ENCODE results near the gene TUT1.

TUT1 gene

DNA sequence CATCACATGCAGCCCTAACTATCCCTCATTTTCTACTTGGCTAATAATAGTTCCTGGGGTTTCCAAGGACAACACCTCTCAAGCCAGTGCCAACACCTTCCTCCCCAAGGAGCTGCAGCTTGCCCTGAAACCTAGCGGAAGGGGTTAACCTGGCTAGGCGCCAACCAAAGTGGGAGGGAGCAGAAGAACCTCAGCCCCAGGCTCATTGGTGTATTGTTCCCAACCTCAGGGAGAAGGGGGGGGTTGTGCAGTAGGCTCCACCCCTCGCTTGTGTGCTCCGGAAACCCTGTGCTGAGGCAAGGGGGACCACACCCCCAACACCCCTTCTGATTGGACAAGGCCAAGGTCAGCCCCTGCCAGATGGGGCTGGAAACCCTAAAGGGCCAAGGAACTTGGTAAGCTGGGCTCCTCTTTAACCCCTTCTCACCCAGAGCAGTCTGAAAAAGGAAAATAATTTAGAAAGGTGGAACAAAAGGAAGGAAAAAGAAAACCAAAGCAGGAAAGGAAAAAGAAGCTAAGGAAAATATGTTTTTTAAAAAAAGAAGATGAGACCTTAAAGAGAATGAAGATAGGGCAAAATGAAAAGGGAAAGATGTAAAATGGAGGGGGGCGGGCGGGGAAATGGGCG lies 7.9 kb upstream of the TUT1 start:
- Histone ChIP-seq H3K27ac (ENCODE audit: low read depth, low read length) (peak overlapping the region; percentile 84), H3K36me3 (ENCODE audit: low read length) (peaks cover 18% of the 10 kb centered on the region; the same call in 1 of the 2 replicates), H3K4me3 (ENCODE audit: insufficient read depth, low read length, poor library complexity, severe bottlenecking) (peak overlapping the region; percentile 20), H2AFZ (ENCODE audit: low read depth, low read length, severe bottlenecking) (no peak overlapping the region), H3F3A (ENCODE audit: insufficient read depth) (peaks cover 34% of the 10 kb centered on the region), H3K4me2 (ENCODE audit: low read depth, low read length, poor library complexity, severe bottlenecking) (peak overlapping the region; percentile 90), H4K20me1 (ENCODE audit: low read depth, low read length) (no peaks in the 10 kb centered on the region), H3K9me2 (replicated peaks; ENCODE audit: insufficient read depth, low read length) (no peaks in the 10 kb centered on the region), H3K9me3 (ENCODE audit: insufficient read depth, low read length) (no peaks in the 10 kb centered on the region), H3K9ac (ENCODE audit: low read length) (peak overlapping the region; percentile 5; the same call in 1 of the 2 replicates), H3K79me2 (ENCODE audit: insufficient read depth, low read length) (peaks cover 33% of the 10 kb centered on the region), H3K27me3 (ENCODE audit: low read length) (no peaks in the 10 kb centered on the region)
- TF ChIP-seq CTCF (IDR thresholded peaks at IDR 0.05; ENCODE audit: insufficient read depth, low read length, poor library complexity, severe bottlenecking) (no peak), EZH2phosphoT487 (conservative IDR thresholded peaks at IDR 0.05; ENCODE audit: low read length) (no peak)

- Histone ChIP-seq H3K4me3 (ENCODE audit: insufficient read depth, low read length, poor library complexity, severe bottlenecking) (no peak overlapping the region), H3K9me2 (replicated peaks; ENCODE audit: insufficient read depth, low read length) (no peaks in the 10 kb centered on the region), H2AFZ (ENCODE audit: low read depth, low read length, severe bottlenecking) (no peak overlapping the region), H3K9me3 (ENCODE audit: insufficient read depth, low read length) (no peaks in the 10 kb centered on the region), H4K20me1 (ENCODE audit: low read depth, low read length) (no peaks in the 10 kb centered on the region), H3K27me3 (ENCODE audit: low read length) (no peaks in the 10 kb centered on the region), H3K36me3 (ENCODE audit: low read length) (peaks cover 17% of the 10 kb centered on the region; the same call in 1 of the 2 replicates), H3F3A (ENCODE audit: insufficient read depth) (peaks cover 40% of the 10 kb centered on the region), H3K79me2 (ENCODE audit: insufficient read depth, low read length) (peaks cover 28% of the 10 kb centered on the region), H3K9ac (ENCODE audit: low read length) (no peak overlapping the region), H3K27ac (ENCODE audit: low read depth, low read length) (no peak overlapping the region), H3K4me2 (ENCODE audit: low read depth, low read length, poor library complexity, severe bottlenecking) (no peak overlapping the region)
- TF ChIP-seq CTCF (IDR thresholded peaks at IDR 0.05; ENCODE audit: insufficient read depth, low read length, poor library complexity, severe bottlenecking) (no peak), EZH2phosphoT487 (conservative IDR thresholded peaks at IDR 0.05; ENCODE audit: low read length) (no peak)
These were observed 3.8 kb upstream of the TUT1 start for GRCh38 chr11:62595124-62595523.

GRCh38 chr11:62593434-62594044 lies 2.2 kb upstream of the TUT1 start:
- H3K9ac ChIP-seq (ENCODE audit: low read length) = no peak overlapping the region
- H3K36me3 ChIP-seq (ENCODE audit: low read length) = peaks cover 4% of the 10 kb centered on the region; the same call in 1 of the 2 replicates

More at GRCh38 chr11:62593434-62594044, 2.2 kb upstream of the TUT1 start:
- Histone ChIP-seq H2AFZ (ENCODE audit: low read depth, low read length, severe bottlenecking) (no peak overlapping the region), H3K9me3 (ENCODE audit: insufficient read depth, low read length) (no peaks in the 10 kb centered on the region), H3K9me2 (replicated peaks; ENCODE audit: insufficient read depth, low read length) (no peaks in the 10 kb centered on the region), H3K27me3 (ENCODE audit: low read length) (no peaks in the 10 kb centered on the region), H4K20me1 (ENCODE audit: low read depth, low read length) (no peaks in the 10 kb centered on the region), H3F3A (ENCODE audit: insufficient read depth) (peaks cover 32% of the 10 kb centered on the region), H3K79me2 (ENCODE audit: insufficient read depth, low read length) (peaks cover 21% of the 10 kb centered on the region), H3K4me2 (ENCODE audit: low read depth, low read length, poor library complexity, severe bottlenecking) (no peak overlapping the region), H3K27ac (ENCODE audit: low read depth, low read length) (no peak overlapping the region), H3K4me3 (ENCODE audit: insufficient read depth, low read length, poor library complexity, severe bottlenecking) (no peak overlapping the region)
- TF ChIP-seq EZH2phosphoT487 (conservative IDR thresholded peaks at IDR 0.05; ENCODE audit: low read length) = no peak
- TF ChIP-seq CTCF (IDR thresholded peaks at IDR 0.05; ENCODE audit: insufficient read depth, low read length, poor library complexity, severe bottlenecking) = peak; percentile 57
